ENCODE data around the gene ADD2. TPM values are rescaled to one million over a fixed set of nuclear protein-coding genes. Genes with fewer than 3 reads are reported as not detected.

Gene ADD2
- total RNA-seq, 4 donors from 2014 or later: 0.42 to 2.4 (median 1.3) TPM

- intact Hi-C loops (cut with DNase I): no loop called here
- no peak for DNase-seq
- Histone ChIP-seq H3K9me3 (no peaks in the 10 kb centered on the region), H3K27me3 (peaks cover 4 to 81% (median 13%) of the 10 kb centered on the region in 4 donors), H3K4me3 (no peak overlapping the region), H3K4me1 (peaks cover 8 to 16% (median 10%) of the 10 kb centered on the region in 3 donors), H3K36me3 (no peaks in the 10 kb centered on the region), H3K27ac (no peak overlapping the region)
- TF ChIP-seq CTCF (IDR thresholded peaks at IDR 0.05) (no peak), POLR2A (IDR thresholded peaks at IDR 0.05) (no peak)
- WGBS, 2 donors: 82 to 86% methylated on average over 2 of the region's 2 CpGs
Observed at GRCh38 chr2:70793450-70793849, 25.4 kb upstream of the ADD2 start.

GRCh38 chr2:70790136-70790828 is 22.3 kb upstream of the ADD2 start, which contains the start of gene FIGLA:
Gene FIGLA, minus strand, starts transcription at chr2:70790643. Its CDS starts 5 bp downstream, at chr2:70790638.
- H3K27me3 ChIP-seq: peaks cover 4 to 93% (median 13%) of the 10 kb centered on the region in 4 donors
- H3K4me3 ChIP-seq: peak within 1 kb of the TSS in 3 of 4 donors; percentile 13 to 58 (median 34)
- WGBS, 2 donors: 0 to 40% methylated on average over 1 of the region's 69 CpGs
- no peak for DNase-seq
- TF ChIP-seq POLR2A (IDR thresholded peaks at IDR 0.05) (no peak), CTCF (IDR thresholded peaks at IDR 0.05) (no peak)
- H3K4me1 ChIP-seq: peaks cover 8 to 16% (median 10%) of the 10 kb centered on the region in 3 donors
- intact Hi-C loops (cut with DNase I): no loop called here
- no peaks in the 10 kb centered on the region for H3K9me3 ChIP-seq
- no peaks in the 10 kb centered on the region for H3K36me3 ChIP-seq
- H3K27ac ChIP-seq: no peak within 1 kb of the TSS

GRCh38 chr2:70789304-70790135 is 21.5 kb upstream of the ADD2 start:
- WGBS, 2 donors: 7 to 10% methylated on average over 18 to 27 of the region's 33 CpGs
- Histone ChIP-seq H3K4me1 (peaks cover 8 to 16% (median 10%) of the 10 kb centered on the region in 3 donors), H3K36me3 (no peaks in the 10 kb centered on the region), H3K27ac (no peak overlapping the region), H3K9me3 (no peaks in the 10 kb centered on the region), H3K27me3 (peaks cover 4 to 86% (median 13%) of the 10 kb centered on the region in 4 donors), H3K4me3 (peak overlapping the region in 3 of 4 donors; percentile 13 to 58 (median 34))
- no peak for TF ChIP-seq POLR2A (IDR thresholded peaks at IDR 0.05)
- peak in 5 of 6 experiments; percentile 38 to 55 (median 50) for TF ChIP-seq CTCF (IDR thresholded peaks at IDR 0.05)
- DNase-seq: no peak
- intact Hi-C loops (cut with DNase I): no loop called here

GRCh38 chr2:70785137-70785911 is 17.3 kb upstream of the ADD2 start:
- Histone ChIP-seq H3K27me3 (peaks cover 0 to 48% (median 5%) of the 10 kb centered on the region in 4 donors), H3K27ac (no peak overlapping the region), H3K4me3 (no peak overlapping the region), H3K9me3 (no peaks in the 10 kb centered on the region), H3K36me3 (no peaks in the 10 kb centered on the region), H3K4me1 (peaks cover 5 to 11% (median 7%) of the 10 kb centered on the region in 3 donors)
- no peak for DNase-seq
- intact Hi-C loops (cut with DNase I): no loop called here
- 12 to 17% methylated on average over 7 of the region's 7 CpGs for WGBS, 2 donors
- TF ChIP-seq POLR2A (IDR thresholded peaks at IDR 0.05) (no peak), CTCF (IDR thresholded peaks at IDR 0.05) (peak in 3 of 6 experiments; percentile 15 to 51 (median 28))
